ENCODE measurements around the gene CEP131.
"Not testable (repeated sequence)": the region's sequence is repeated elsewhere in the genome, so short reads cannot be mapped to it uniquely, and the experiment has no call there.

The CEP131 gene

GRCh38 chr17:81162491-81162890, 60.3 kb downstream of the CEP131 start:
- no peak for DNase-seq

GRCh38 chr17:81161972-81162371, 60.8 kb downstream of the CEP131 start:
- no peak for DNase-seq

GRCh38 chr17:81161536-81161935, 61.2 kb downstream of the CEP131 start:
- no peak for DNase-seq

GRCh38 chr17:81160747-81161453, 61.9 kb downstream of the CEP131 start:
- DNase-seq: peak; percentile 36

GRCh38 chr17:81160306-81160705, 62.5 kb downstream of the CEP131 start:
- peak; percentile 47 for DNase-seq

- DNase-seq: no peak
Observed at GRCh38 chr17:81159611-81160265, 63.0 kb downstream of the CEP131 start.

GRCh38 chr17:81158688-81159590, 63.8 kb downstream of the CEP131 start:
- no peak for DNase-seq

GRCh38 chr17:81157848-81158687, 64.7 kb downstream of the CEP131 start:
- no peak for DNase-seq

GRCh38 chr17:81156866-81157805, 65.6 kb downstream of the CEP131 start:
- DNase-seq: no peak

- no peak for DNase-seq
Observed at GRCh38 chr17:81154961-81155360, 67.8 kb downstream of the CEP131 start.

- not testable (repeated sequence) for DNase-seq
Observed at GRCh38 chr17:81154016-81154415, 68.7 kb downstream of the CEP131 start.

GRCh38 chr17:81153340-81153803, 69.4 kb downstream of the CEP131 start:
- peak; percentile 72 for DNase-seq

GRCh38 chr17:81152288-81152828, 70.4 kb downstream of the CEP131 start:
- DNase-seq: no peak

- no peak for DNase-seq
Observed at GRCh38 chr17:81151278-81151677, 71.5 kb downstream of the CEP131 start.

- DNase-seq: no peak
Observed at GRCh38 chr17:81150377-81151077, 72.2 kb downstream of the CEP131 start.

- no peak for DNase-seq
Observed at GRCh38 chr17:81148986-81149533, 73.7 kb downstream of the CEP131 start.

GRCh38 chr17:81148571-81148970, 74.2 kb downstream of the CEP131 start:
- no peak for DNase-seq

- DNase-seq: no peak
Observed at GRCh38 chr17:81147701-81148100, 75.1 kb downstream of the CEP131 start.

GRCh38 chr17:81146208-81146607, 76.6 kb downstream of the CEP131 start:
- DNase-seq: not testable (repeated sequence)

GRCh38 chr17:81144423-81144781, 78.4 kb downstream of the CEP131 start:
- DNase-seq: no peak
